T47D (cell line): ENCODE measurements around the gene CENPE.

Source experiments
- DNase-seq, 2 experiments: peaks; one replicate each; pipeline versions ENCODE4 v3.0.0 to v3.0.0-alpha.2; 2011 to 2012; ENCODE audit warnings: low read depth in 1 of 2, low spot score in 1 of 2
- JUND ChIP-seq: IDR thresholded peaks from 2 replicates; pipeline ENCODE4 v1.6.1; 2012; ENCODE audit warnings: low read depth
- in situ Hi-C: cut with HindIII; loops from 2 replicates; pipeline ENCODE4 v1.10.0; 2016; ENCODE audit warnings: low sequenced_read_pairs, low pct_unique_long_range_greater_than_20kb

CENPE gene

GRCh38 chr4:103105558-103106356, 92.4 kb downstream of the CENPE start:
- no peak for TF ChIP-seq JUND
- in situ Hi-C loops: no loop called here
- no peak for DNase-seq

GRCh38 chr4:103104886-103105285, 93.3 kb downstream of the CENPE start:
- TF ChIP-seq JUND: no peak
- in situ Hi-C loops: no loop called here
- DNase-seq: no peak

- no peak for TF ChIP-seq JUND
- in situ Hi-C loops: no loop called here
- no peak for DNase-seq
Observed at GRCh38 chr4:103100691-103101090, 97.5 kb downstream of the CENPE start.

- no peak for TF ChIP-seq JUND
- in situ Hi-C loops: no loop called here
- DNase-seq: peak; percentile 55 to 91
Observed at GRCh38 chr4:103099691-103100392, 98.3 kb downstream of the CENPE start, which contains the start of gene BDH2. BDH2 (minus strand) TSS chr4:103099834; CDS start chr4:103096254, 3,580 bp downstream.

- no peak for TF ChIP-seq JUND
- in situ Hi-C loops: no loop called here
- no peak for DNase-seq
Observed at GRCh38 chr4:103098756-103099440, 99.2 kb downstream of the CENPE start.

GRCh38 chr4:103098341-103098740, 99.8 kb downstream of the CENPE start:
- TF ChIP-seq JUND: no peak
- in situ Hi-C loops: no loop called here
- DNase-seq: no peak

GRCh38 chr4:103097112-103097511, 101.0 kb downstream of the CENPE start:
- in situ Hi-C loops: no loop called here
- TF ChIP-seq JUND: no peak
- DNase-seq: no peak

- no peak for DNase-seq
- in situ Hi-C loops: no loop called here
- TF ChIP-seq JUND: no peak
Observed at GRCh38 chr4:103095080-103095479, 103.1 kb downstream of the CENPE start.

- TF ChIP-seq JUND: no peak
- DNase-seq: no peak
- in situ Hi-C loops: no loop called here
Observed at GRCh38 chr4:103092245-103092644, 105.9 kb downstream of the CENPE start.

GRCh38 chr4:103091601-103092223, 106.4 kb downstream of the CENPE start:
- in situ Hi-C loops: no loop called here
- no peak for TF ChIP-seq JUND
- peak in 1 of 2 experiments; percentile 68 for DNase-seq

GRCh38 chr4:103089481-103089880, 108.7 kb downstream of the CENPE start:
- DNase-seq: no peak
- TF ChIP-seq JUND: no peak
- in situ Hi-C loops: no loop called here

- TF ChIP-seq JUND: no peak
- no peak for DNase-seq
- in situ Hi-C loops: no loop called here
Observed at GRCh38 chr4:103086551-103086950, 111.6 kb downstream of the CENPE start.
